CD4-positive, alpha-beta T cell treated with Interleukin-4 for 4 hours (primary cell): ENCODE data around the gene USP44.

Experiments used
- DNase-seq: peaks from one replicate; pipeline ENCODE4 v3.0.0-alpha.2; 2020

The USP44 gene

DNA sequence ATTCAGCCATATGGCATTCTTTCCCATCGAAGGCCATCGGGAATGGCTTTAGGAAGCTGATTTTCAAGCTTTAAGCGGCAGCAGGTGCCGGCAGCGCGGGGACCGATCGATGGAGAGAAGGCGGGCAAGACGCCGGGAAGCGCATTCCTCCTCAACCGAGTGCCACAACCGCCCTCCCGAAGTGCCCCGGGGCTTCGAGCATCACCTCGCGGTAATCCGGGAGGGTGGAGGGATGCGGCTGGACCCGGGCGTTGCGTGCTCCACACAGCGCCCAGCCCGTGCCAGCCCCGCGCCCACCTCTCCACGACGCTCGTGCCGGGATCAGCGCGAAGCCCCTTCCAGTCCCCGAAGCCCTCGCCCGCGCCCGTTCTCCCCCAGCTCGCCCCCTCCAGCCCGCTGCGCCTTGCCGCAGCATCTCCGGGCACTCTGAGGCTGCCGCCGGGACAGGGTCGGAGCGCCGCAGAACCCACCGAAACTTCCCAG is 3.2 kb downstream of the USP44 start:
- DNase-seq, result no peak

DNA sequence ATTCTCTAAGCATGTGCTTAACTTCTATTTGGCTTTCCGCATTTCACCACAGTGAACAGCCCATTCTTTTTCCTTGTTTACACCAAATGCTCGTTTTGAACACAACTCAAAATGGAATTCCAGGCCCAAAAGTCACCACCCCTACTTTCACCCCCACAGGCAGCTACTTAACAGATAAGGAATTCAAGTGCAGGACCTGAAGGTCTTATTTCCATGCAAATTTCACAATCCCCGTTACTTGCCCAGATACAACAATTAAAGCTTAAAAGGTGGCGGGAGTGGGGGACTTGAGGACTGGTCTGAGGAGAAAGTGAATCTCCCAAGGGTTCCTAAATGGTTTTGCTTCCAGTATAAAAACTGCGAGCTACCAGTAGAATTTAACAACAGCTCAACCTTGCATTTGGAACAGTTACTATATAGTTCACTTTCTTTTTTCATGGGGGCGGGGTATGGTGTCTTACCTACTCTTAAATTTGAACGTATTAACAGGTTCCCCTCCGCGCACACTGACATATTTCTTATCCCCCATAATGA is 3.7 kb downstream of the USP44 start:
- DNase-seq, result no peak

DNA sequence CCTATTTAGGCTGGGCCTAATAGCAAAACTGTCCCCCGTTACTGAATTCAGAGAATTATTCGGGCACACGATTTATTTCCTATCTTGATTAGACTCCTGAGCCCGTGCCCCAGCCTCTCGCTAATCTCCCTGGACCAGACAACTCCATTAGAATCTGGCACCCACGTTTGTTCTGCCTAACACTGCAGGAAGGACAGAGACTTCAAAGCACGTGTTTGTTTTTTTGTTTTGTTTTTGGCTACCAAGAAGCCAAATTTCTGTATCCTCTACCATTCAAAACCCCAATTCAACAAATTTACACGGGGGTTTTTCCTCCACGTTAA is 4.8 kb downstream of the USP44 start:
- no peak for DNase-seq

DNA sequence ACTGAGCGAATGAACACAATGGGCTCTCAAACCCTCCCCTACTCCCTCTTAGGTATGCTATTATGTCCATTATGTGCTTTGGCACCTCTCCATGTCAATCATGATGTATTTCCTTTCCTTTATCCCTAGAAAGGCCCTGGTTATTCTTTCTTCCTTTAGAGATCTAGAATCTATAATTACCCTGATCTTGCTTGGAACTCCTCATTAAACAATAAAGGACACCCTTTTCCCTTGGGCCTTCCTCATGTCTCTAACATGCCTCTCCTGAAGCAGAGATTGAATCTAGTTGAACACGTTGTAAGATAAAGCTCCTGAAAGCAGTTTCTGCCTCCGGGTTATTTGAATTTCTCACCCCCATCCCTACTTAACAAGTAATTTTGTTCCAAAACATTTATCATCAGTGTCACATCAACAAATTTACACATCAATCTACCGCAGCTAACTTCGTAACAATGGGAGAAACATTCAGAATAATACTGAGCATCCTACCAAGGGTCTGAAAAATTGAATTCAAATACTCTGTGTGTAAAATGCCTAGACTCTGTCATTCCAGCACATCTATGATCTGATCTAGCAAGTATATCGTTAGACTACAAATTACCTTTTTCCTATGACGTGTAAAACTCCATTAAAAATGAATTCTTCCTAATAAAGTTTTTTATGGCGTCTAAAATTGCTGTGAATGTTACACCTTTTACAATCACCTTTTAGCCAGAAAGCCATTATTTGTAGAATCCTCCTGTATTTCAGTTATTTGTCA is 5.4 kb downstream of the USP44 start:
- DNase-seq, result no peak

DNA sequence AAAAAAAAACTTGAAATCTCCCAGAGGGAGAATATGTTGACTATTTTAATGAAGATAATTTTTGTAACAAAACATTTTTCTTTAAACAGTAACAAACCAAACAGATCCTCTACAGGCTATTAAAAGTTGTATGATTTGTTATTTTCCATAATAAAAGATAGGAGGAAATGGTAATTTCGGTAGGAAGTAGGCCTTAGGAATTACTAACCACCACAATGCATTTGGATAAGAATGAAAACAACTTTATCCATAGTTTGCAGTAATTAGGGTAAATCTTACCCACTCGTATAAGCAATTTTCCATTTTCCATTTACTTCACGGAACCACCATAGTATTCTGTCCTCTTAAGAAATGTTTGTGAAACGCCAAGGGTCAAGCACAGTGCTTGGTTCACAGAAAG is 6.0 kb downstream of the USP44 start:
- no peak for DNase-seq

DNA sequence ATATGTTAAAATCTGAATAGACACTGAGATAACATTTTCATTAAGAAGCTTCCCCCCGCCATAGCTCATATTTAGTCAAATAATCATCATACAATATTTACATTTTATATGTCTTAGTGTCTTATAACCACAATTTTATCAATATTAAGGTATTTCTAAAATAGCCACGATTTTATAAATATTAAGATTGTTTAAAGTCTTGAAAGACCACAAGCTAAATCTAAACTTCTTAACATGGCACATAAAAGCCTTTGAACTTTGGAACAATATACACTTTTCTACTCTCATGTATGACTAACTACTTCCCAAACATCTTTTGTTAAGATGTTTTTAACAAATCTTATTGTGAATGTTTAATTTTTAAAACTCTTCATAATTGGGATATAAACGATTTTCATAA is 6.5 kb downstream of the USP44 start:
- DNase-seq, result no peak

DNA sequence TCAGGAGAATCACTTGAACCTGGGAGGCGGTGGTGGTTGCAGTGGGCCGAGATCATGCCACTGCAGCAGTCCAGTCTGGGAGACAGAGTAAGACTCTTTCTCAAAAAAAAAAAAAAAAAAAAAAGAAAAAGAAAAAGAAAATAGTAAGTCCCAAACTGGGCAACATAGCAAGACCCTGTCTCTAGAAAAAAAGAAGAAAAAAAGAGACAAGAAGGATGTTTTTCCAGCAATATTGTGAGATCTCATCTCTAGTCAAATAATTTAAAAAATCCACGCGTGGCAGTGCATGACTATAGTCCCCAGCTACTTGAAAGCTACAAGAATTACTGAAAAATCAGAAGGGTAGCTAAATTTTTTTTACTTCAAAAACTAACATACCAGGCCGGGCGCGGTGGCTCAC is 8.0 kb downstream of the USP44 start:
- no peak for DNase-seq

DNA sequence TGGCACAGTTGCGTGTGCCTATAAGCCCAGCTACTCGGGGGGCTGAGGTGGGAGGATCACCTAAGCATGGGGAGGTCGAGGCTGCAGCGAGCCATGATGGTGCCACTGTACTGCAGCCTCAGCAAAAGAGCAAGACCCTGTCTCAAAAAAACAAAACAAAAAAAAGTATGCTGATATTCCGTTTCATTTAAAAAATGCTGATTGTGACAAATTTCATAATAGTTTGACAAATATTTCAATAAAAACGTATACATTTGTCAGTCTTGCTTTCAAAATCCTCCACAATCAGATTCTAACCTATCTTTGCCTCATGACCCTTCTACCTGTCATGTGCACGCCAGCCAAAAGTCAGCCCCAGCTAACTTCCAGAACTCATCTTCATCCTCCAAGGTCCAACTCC is 9.8 kb downstream of the USP44 start:
- no peak for DNase-seq

DNA sequence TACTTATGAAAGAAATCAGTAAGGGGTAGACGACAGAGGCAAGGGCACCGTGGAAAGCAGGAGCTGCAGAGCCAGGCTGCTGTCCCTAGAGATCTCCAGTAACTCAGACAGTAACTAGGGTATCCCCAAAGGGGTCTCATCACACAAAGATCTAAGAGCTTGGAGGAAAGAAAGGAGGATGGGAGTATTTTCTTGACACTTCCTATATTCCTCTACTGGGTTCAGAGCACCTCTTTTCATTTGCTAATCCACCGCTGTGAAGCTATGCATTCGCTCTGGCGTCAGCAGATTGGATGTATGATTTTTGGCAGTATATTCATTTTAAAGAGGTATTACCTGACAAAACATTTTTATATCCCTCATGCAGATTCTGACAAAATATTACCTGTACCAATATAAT is 12.6 kb downstream of the USP44 start:
- DNase-seq, result no peak

DNA sequence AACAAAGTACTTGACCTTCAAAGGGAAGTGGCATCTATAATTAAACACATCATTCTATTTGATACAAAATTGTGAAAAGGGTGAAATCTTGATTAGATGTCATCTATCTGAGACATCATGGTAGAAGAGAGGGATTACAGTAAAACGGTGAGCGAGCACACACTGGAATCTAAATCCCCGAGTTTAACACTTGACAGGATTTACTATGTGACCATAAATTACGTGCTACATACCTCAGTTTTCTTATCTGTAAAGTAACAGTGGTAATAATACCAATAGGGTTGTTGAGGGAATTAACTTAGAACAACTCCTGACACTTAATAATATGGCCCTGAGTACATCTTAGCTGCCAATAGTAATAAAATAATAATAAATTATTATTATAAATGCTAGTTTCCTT is 13.3 kb downstream of the USP44 start:
- DNase-seq, result no peak

DNA sequence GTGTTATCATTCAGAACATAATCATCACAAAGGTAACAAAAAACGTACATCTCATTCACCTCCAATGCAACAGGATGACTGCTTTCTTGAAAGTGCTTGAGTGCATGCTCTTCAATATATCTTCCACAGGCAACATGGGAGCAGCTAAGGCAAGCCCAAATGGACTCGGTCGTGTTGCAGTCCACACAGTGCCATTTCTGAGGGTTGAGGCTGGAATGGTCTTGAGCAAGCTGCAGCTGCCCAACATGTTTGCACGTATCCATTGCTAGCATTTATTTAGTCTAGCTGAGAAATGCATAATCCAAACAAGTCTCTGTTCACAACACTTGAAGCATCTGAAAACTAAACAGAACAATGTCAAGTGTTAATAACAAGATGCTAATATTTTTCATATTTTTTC is 17.3 kb downstream of the USP44 start:
- DNase-seq, result no peak

DNA sequence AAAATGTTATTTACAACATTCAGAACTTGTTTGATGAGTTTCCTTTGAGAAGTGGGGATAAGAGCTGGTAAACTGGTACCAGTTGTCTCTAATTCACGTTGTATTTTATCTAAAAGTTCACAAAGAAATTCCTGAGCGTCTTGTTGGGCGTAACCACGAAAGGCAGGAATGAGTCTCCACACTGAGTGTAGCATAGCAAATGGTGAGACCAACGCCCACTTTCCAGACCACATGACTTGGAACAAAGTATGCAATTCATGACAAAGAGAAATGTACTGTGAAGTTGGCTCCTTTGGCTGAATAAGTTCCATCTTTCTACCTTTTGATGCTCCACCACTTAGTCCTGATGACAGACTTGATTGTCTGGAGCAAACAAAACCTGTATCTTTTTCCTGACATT is 18.4 kb downstream of the USP44 start:
- DNase-seq, result no peak

DNA sequence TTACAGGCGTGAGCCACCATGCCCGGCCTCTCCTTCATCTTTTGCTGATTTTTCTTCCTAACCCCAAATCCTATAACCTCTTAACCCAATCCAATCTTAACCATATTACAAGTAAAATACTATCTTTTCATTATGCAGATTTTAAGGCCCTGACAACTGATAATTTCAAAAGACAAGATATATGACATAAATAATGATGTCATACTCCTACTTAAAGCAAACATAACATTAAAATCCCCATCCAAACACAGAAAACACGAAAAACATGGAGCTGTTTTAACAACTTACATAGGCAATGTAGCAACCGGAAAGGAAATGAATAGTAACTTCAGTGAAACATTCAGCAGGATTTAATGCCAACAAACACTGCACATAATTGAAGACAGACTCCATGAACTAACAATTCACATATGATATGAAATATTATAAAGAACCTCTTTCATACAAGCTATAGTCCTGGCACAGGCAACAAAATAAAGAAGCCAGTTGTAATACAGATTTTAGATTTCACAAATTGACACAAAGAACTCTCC is 21.5 kb downstream of the USP44 start:
- DNase-seq, result no peak

DNA sequence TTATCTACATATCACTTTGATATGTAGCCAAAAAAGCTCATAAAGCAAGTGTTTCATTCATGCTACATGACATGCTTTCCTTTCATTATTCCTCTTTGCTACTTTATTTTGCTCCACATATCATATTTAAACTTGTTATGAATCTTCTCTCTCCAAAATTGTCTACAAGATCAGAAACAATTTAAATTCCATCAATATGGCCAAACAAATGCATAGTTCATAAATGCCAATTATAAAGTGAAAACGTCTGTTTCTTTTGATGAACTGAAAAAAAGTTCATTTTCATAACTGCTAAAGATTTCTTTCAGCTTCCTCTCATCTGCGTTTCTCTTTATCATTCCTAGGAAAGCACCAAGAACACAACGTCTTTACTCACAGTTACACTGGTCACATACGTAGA is 22.8 kb downstream of the USP44 start:
- DNase-seq, result no peak

DNA sequence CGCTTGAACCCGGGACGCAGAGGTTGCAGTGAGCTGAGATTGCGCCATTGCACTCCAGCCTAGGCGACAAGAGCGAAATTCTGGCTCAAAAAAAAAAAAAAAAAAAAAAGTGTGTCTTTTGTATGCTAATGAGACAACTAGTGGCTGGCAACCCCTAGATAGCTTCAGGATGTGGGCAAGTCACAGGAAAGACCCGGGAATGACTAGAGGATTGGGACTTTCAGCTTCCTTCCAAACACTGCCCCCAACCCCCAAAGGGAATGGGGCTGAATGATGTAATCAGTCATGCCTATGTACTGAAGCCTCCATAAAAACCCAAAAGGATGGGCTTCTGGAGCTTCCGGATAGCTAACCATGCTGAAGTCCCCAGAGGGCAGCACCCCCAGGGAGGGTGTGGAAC is 28.6 kb downstream of the USP44 start:
- no peak for DNase-seq

DNA sequence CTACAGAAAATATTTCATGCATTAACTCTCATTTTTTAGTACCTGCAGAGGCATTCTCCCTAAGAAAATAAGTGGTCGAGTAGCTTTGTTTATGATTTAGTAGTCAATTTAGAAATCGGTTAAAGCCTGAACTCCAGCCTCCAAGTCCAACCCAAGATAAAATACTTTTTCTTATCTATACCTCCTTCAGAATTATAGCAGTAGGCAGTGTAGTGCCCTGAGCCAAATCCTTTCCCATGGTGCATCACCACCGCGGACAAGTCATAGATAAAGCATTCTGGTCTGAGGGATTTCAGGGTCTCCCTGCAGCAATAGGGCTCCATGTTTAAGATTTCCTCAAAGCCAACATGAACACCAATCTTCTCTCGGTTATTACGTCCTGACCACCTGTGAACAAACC is 30.5 kb downstream of the USP44 start:
- no peak for DNase-seq

DNA sequence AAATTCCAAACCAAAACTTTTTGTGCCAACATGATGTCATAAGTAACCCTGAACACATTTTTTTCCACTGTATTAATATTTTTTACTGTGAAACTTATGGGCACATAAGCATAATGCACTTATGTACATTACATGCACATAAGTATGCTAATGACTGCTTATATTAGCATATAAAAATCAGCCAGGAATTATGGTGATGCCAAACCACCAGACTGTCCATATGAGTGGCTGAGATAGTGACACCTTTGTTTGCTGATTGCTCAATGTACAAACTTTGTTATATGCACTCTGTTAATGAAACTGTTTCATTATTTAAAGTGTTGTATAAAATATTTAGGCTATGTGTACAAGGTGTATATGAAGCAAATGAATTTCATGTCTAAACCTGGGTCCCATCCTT is 32.3 kb downstream of the USP44 start:
- DNase-seq, result no peak

DNA sequence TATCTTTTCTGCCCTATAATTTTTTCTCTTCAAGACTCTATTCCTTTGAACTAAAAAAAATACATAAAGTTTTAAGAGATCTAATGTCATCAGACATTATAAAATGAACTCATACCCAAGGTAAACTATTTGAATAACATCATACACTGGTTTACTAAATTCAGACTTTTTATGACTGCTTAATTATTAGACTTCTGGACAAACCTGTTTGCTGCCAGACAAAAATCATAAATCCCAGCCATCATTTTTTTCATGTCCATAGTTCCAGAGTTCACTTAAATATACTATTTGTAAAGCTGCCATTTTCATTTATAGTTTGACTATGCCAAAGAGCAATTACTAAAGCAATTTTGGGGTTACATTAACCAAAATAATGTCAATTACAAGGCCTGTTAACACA is 34.0 kb downstream of the USP44 start:
- no peak for DNase-seq

DNA sequence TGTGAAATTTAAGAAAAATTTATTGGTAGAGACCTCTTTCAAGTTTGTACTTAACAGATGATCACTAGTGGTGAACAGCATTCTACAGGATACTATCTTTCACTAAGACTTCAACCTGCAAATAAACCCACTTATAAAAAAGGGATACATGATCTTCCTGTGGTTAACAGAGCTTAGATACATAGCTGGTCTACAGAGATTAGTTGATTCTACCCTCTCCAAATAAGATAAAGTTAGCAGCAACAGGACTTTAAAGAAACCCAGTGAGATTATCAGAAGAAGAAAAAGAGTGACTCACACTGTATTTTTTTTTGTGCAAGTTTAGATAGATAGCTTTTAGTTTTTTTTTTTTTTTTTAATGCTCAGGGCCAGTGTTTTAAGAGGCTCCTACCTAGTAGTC is 34.5 kb downstream of the USP44 start:
- DNase-seq, result no peak

DNA sequence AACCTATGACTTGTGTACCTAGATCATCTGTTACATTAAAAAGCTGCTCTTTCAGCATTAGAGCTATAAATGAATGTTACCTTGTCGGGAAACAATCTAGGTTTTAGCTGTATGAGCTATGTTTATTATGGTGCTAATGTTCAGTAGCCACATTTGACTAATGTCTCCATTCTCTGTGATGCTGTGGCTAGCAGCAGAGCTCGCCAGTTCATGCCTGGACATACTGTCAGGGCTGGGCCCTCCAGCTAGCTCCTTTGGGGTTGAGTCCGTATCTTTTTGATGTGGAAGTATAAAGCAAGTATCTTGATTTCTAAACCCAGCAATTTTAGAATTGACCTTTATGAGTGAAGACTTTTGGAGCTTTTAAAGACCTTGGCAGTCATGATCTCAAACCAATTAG is 36.1 kb downstream of the USP44 start:
- no peak for DNase-seq

DNA sequence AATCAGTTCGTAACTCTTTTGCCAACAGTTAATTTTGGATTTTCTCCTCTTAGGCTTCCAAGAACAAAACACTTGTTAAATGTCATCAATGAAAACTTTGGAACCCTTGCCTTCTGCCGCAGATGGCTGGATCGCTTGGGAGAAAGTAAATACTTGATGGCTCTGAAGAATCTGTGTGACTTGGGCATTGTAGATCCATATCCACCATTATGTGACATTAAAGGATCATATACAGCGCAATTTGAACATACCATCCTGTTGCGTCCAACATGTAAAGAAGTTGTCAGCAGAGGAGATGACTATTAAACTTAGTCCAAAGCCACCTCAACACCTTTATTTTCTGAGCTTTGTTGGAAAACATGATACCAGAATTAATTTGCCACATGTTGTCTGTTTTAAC is 37.7 kb downstream of the USP44 start:
- no peak for DNase-seq

DNA sequence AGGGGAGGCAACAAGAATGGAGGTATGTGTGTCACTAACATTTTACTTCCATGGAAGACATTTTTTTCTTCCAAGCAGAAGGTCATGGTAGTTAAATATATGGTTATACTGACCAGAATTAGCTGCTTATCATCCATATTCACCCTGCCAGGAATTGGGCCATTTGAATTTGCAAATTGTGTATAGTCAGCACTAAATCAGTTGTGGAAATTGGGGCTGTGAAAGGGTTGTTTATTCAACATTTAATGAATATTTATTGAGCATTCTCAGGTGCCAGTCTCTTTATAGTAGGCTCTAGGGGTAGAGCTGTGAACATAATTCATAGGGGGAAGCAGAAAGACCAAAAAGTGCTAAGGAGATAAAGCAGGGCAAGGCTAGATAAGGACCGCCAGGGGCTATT is 39.3 kb downstream of the USP44 start:
- DNase-seq, result no peak

DNA sequence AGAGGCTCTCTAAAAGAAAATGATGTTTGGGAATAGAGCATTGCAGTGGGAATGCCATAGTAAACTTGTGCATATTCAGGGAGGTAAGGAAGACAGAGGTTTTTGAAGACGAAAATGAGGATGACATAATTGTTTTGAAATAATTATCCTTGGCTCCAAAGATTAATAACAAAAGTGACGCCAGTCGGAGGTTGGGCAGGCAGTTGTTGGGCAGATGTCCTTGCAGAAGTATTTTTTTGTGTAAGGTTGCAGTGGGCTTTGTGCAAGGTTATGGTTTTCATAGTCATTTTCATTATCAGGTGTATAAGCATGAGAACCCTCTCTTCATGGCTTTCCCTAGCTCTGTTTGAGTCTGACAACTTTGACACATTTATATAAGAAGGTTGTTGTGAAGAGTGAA is 42.0 kb downstream of the USP44 start:
- DNase-seq, result no peak

DNA sequence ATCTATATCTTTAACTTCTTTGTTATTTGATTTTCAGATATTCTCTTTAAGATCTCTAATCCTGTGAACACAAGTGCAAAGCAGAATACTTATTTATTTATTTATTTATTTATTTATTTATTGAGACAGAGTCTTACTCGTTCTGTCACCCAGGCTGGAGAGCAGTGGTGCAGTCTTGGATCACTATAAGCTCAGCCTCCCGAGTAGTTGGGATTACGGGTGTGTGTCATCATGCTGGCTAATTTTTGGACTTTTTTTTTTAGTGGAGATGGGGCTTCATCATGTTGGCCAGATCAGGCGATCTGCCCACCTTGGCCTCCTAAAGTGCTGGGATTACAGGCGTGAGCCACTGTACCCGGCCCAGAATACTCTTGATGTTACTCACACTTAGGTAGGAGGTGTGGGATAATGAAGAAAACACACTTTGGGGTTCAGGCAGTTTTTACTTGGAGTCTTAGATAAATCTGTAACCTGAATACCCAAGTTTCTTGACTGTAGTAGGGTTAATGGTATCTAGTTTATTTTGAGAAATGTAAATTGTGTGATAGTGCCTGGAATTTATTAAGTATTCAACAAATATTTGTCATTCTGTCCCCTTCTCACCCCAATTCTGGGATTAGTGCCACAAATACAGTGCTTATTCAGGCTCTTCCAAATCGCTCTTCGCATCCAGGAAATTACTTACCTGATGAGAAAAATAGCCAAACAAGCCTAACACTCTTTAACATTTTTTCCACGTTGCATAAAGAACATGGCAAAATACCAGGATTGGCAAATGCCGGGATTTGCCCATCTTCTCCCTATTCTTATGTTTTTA is 44.4 kb downstream of the USP44 start:
- no peak for DNase-seq
